Right forelimb (tissue), 1 donor: ENCODE data around the gene LUC7L3.

Source experiments
- DNase-seq: peaks from one replicate; pipeline ENCODE4 v3.0.0-alpha.2; 2018

LUC7L3 gene

GRCh38 chr17:50762177-50762576 is 42.8 kb downstream of the LUC7L3 start:
- DNase-seq, result no peak

GRCh38 chr17:50763716-50764475 is 44.5 kb downstream of the LUC7L3 start:
- DNase-seq, result no peak

DNA sequence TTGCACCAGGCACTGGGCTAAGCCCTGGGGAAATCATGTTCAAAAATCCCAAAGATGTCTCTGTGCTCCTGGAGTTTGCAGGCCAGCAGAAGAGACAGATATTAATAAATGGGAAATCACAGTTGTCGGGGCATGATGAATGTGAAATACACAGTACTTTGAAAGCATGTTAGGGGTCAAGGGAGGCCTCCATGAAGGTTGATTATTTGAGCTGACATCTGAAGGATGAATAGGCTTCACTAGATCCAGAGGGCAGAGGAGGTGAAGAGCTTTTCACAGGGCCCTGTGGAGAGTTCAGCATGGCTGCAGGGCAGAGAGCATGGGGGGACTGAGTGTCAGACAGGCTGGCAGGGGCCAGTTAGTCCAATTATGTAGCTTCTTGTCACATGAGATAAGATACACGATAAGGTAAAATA is 45.3 kb downstream of the LUC7L3 start:
- DNase-seq, result no peak

GRCh38 chr17:50765454-50766221 is 46.2 kb downstream of the LUC7L3 start:
- DNase-seq, result no peak

DNA sequence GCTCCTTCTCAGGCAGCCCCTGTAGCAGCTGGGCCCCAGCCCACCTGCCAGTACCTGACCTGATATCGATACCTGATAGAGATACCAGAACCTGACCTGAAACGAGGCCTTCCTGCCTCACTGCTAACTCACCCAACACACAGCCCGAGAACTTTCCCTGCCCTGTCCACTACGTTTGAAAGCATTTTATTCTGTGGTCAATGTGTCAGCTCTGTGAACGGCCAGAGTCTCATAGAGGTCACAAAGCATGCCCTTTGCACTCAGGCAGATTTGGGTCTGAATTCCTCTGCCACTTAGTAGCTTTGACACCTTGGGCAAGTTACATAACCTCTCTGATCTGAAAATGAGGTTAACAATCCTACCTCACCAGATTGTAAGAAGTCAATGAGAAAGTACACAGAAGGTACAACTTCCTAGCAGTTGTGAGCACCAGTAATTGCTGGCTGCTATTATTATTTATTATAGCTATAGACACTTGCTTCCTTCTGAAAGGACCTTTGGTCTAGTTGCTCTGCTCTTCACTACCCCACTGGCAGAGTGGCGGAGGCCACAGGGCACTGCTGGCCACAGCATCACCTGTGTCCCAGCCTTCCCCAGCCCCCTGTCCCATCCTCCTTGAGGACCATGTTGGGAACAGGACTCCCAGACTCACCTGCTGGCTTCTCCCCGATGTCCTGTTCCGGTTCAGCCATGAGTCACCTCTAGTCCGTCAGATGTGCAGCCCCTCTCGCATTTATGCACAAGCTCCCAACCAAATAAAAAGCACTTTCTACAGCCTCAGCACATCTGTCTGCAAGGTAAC is 47.0 kb downstream of the LUC7L3 start:
- DNase-seq, result no peak

GRCh38 chr17:50767030-50767429 is 47.6 kb downstream of the LUC7L3 start:
- DNase-seq, result no peak

DNA sequence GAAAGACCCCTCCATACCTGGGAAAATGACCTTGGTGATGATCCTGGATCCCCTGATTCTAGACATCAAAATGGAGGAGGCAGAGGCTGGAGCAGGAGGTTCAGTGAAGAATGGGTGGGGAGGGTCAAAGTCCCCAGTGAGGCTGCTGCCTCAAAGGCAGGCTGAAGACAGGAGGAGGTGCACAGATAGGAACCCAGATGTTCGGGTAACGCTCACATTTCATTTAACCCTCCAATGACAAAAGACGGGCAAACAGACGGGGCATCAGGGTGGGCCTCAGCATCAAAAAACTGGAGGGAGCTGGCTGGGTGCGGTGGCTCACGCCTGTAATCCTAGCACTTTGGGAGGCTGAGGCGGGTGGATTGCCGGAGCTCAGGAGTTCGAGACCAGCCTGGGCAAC is 48.0 kb downstream of the LUC7L3 start, which contains the start of gene ANKRD40CL:
ANKRD40CL (minus strand) TSS at position 73 of the 400 bp plus-strand sequence. CDS start 605 bp downstream, outside the sequence.
- DNase-seq, result no peak

DNA sequence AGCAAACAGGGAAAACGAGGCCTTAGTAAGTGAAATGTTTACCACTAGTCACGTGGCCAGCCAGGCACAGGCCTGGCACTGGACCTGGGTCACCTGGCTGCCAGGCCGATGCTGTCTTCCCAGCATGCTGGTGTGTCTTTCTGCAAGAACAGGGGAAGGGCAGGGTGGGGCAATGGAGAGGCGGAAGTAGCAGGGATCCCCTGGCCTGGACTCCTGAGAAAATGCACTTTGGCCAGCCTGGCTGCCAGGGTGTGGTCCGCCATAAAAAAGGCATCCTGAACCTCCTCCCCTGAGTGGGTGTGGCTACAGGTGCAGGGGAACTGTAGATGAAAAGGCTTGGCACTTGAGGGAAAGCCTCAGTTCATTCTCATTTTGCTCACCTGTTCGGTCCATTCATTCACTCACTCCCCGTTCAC is 49.0 kb downstream of the LUC7L3 start:
- no peak for DNase-seq

- no peak for DNase-seq
Observed at GRCh38 chr17:50769884-50770283, 50.5 kb downstream of the LUC7L3 start.

GRCh38 chr17:50770346-50770745 is 50.9 kb downstream of the LUC7L3 start:
- no peak for DNase-seq

- DNase-seq, result no peak
Observed at GRCh38 chr17:50771991-50772785, 52.8 kb downstream of the LUC7L3 start.

DNA sequence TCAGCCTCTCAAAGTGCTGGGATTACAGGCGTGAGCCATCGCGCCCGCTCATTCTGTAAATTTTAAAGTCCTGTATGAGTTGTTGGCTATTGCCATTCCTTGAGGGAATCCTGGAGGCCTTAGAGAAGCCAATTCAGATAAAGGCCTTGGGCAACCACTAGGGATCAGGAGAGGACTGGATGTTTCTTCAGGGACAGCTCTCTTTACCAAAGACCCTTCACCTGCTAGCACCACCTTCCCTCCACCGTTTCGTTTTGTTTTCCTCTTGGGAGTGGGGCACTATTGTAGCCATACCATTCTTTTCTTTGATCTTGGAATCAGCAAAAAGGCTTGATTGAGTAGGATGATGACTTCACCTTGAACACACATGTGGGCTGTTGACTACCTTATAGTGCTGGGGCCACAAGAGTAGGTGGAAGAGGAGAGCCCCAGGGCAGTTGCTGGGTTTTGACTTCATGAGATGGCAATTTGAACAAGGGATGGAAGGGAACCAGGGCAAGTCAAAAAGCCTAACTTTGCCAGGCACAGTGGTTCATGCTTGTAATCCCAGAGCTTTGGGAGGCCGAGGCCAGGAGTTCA is 54.9 kb downstream of the LUC7L3 start:
- DNase-seq, result no peak

- no peak for DNase-seq
Observed at GRCh38 chr17:50775926-50776325, 56.5 kb downstream of the LUC7L3 start.

DNA sequence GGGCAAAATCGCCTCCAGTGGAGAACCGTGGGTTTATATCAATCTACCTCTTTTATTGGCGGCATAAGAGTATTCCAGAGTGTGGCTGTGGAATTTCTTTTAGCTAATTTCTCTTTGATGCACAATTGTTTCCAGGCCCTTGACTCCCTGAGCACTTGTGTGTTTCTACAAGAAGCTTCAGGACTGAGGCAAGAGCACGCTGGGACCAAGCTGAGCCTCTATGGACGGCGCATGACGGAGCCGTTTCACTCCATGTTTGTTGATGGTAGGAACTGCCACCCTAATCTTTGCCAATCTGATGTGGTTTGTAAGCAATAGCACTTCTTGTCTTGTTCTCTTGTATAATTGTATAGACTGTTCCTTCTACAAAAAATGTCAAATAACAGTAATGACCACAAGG is 59.1 kb downstream of the LUC7L3 start:
- DNase-seq, result no peak

GRCh38 chr17:50778988-50779387 is 59.6 kb downstream of the LUC7L3 start:
- DNase-seq, result no peak

DNA sequence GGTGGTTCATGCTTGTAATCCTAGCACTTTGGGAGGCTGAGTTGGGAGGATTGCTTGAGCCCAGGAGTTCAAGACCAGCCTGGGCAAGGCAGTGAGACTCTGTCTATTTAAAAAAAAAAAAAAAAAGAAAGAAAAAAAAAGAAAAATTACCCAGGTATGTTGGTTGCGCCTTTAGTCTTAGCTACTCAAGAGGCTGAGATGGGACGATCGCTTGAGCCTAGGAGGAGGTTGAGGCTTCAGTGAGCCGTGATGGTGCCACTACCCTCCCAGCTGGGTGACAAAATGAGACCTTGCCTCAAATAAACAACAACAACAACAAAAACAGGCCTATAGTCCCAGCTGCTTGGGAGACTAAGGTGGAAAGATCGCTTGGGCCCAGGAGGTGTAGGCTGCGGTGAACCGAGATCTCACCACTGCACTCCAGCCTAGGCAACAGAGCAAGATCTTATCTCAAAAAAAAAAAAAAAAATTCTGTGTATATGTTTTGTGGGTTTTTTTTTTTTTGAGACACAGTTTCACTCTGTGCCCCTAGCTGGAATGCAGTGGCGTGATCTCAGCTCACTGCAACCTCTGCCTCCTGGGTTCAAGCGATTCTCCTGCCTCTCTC is 60.4 kb downstream of the LUC7L3 start:
- DNase-seq, result no peak

DNA sequence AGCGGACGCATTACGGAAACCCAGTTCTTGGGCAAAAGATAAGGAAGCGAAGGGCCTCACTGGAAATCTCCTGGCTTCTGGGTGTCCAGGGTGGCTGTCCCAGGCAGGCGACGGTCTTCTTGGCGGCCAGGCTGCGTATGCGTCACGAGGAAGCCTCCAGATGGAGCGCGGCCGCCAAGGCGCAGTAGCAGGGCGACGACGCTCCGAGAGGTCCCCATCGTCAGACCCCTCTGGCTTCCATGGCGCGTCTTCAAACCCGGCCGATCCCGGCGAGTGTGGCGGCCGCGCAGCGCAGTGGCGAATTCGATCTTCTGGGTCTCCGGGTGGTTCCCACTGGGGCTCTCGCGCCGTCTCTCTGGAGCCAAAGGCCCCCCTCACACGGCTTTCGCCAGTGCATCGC is 61.8 kb downstream of the LUC7L3 start:
- DNase-seq, result no peak

- DNase-seq, result peak; percentile 94
Observed at GRCh38 chr17:50783193-50783660, 63.8 kb downstream of the LUC7L3 start.

DNA sequence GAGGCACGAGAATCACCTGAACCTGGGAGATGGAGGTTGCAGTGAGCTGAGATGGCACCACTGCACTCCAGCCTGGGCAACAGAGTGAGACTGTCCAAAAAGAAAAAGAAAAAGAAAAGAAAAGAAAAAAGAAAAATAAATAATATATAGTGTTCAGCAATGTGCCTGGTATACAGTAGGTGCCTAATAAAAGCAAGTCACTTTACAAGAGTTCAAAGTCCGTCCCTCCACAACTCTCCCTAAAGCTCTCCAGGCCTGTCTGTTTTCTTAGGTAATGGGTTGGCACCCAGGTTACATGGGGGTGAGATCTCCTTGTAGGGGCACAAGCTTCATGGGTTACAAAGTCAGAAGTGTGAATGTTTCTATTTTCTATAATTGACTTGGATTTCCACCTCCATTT is 64.5 kb downstream of the LUC7L3 start:
- DNase-seq, result no peak

- DNase-seq, result no peak
Observed at GRCh38 chr17:50785126-50785525, 65.7 kb downstream of the LUC7L3 start.

DNA sequence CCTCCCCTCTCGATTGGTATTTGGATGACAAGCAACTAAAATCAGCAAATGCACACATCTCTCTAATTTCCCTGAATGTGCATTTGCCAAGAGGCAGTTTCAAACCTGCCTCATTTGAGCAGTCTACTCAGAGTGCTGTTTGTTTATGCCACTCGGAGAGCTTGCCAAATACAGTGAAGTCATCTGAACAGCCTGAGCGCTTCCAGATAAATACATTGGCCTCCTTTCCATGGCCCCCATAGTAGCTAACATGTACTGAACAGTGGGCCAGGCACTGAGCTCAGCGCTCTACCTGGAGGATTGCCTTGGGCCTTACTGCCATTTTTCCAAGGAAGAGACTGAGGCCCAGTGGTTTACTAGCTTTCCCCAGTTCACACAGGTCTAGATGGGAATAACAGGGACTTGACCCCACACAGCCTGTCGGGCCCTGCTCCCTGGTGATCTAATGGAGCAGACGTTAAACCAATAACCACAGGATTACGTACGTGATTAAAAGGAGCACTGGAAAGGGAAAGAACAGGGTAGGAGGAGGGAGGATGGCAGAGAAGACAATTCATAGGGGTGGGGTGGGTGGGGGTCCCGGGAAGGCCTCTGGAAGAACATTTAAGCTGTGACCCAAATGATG is 66.7 kb downstream of the LUC7L3 start:
- DNase-seq, result no peak
